ENCODE results near the gene TRIM62. TPM values are rescaled to one million over a fixed set of nuclear protein-coding genes. Genes with fewer than 3 reads are reported as not detected.

Gene TRIM62
- total and polyA plus RNA-seq, 10 donors: 2.5 to 16.1 (median 9.2) TPM

- no peaks in the 10 kb centered on the region for H3K9me3 ChIP-seq
- H3K27me3 ChIP-seq (replicated peaks in 1 of 7): no peaks in the 10 kb centered on the region
- no peak for DNase-seq
- H3K27ac ChIP-seq: no peak overlapping the region
- no peak overlapping the region for H3K4me3 ChIP-seq
- TF ChIP-seq POLR2A (IDR thresholded peaks at IDR 0.05) (no peak), POLR2AphosphoS5 (IDR thresholded peaks at IDR 0.05) (no peak), CTCF (IDR thresholded peaks at IDR 0.05 in 8 of 11, conservative IDR thresholded peaks at IDR 0.05 in 3 of 11) (no peak)
- 92 to 97% (median 95%) methylated on average over 6 of the region's 6 CpGs for WGBS, 5 donors
- H3K36me3 ChIP-seq: peaks cover 0 to 70% (median 2%) of the 10 kb centered on the region in 6 donors
- intact Hi-C loops (cut with DNase I; ENCODE audit: low total_unique reads): no loop called here
- peaks cover 0 to 15% (median 8%) of the 10 kb centered on the region in 6 donors for H3K4me1 ChIP-seq
Measured at GRCh38 chr1:33165809-33166208, 16.0 kb downstream of the TRIM62 start.

- no peak overlapping the region for H3K27ac ChIP-seq
- no peak overlapping the region for H3K4me3 ChIP-seq
- H3K4me1 ChIP-seq: peaks cover 0 to 12% (median 7%) of the 10 kb centered on the region in 6 donors
- H3K27me3 ChIP-seq (replicated peaks in 1 of 7): no peaks in the 10 kb centered on the region
- no peak for DNase-seq
- 88 to 92% (median 91%) methylated on average over 21 of the region's 21 CpGs for WGBS, 5 donors
- peaks cover 0 to 67% (median 2%) of the 10 kb centered on the region in 6 donors for H3K36me3 ChIP-seq
- no peaks in the 10 kb centered on the region for H3K9me3 ChIP-seq
- intact Hi-C loops (cut with DNase I; ENCODE audit: low total_unique reads): no loop called here
- TF ChIP-seq CTCF (IDR thresholded peaks at IDR 0.05 in 8 of 11, conservative IDR thresholded peaks at IDR 0.05 in 3 of 11) (no peak), POLR2AphosphoS5 (IDR thresholded peaks at IDR 0.05) (no peak), POLR2A (IDR thresholded peaks at IDR 0.05) (no peak)
Measured at GRCh38 chr1:33165209-33165608, 16.6 kb downstream of the TRIM62 start.

- DNase-seq: no peak
- H3K4me1 ChIP-seq: peaks cover 0 to 12% (median 7%) of the 10 kb centered on the region in 6 donors
- no peak overlapping the region for H3K4me3 ChIP-seq
- no peaks in the 10 kb centered on the region for H3K9me3 ChIP-seq
- TF ChIP-seq POLR2AphosphoS5 (IDR thresholded peaks at IDR 0.05): no peak
- no peak for TF ChIP-seq POLR2A (IDR thresholded peaks at IDR 0.05)
- no peak for TF ChIP-seq CTCF (IDR thresholded peaks at IDR 0.05 in 8 of 11, conservative IDR thresholded peaks at IDR 0.05 in 3 of 11)
- H3K27me3 ChIP-seq (replicated peaks in 1 of 7): no peaks in the 10 kb centered on the region
- 64 to 84% (median 82%) methylated on average over 9 to 14 of the region's 14 CpGs for WGBS, 5 donors
- H3K27ac ChIP-seq: no peak overlapping the region
- H3K36me3 ChIP-seq: peaks cover 0 to 73% (median 6%) of the 10 kb centered on the region in 6 donors
- intact Hi-C loops (cut with DNase I; ENCODE audit: low total_unique reads): no loop called here
Measured at GRCh38 chr1:33163621-33164519, 18.0 kb downstream of the TRIM62 start.

GRCh38 chr1:33162141-33162540 is 19.7 kb downstream of the TRIM62 start:
- TF ChIP-seq CTCF (IDR thresholded peaks at IDR 0.05 in 8 of 11, conservative IDR thresholded peaks at IDR 0.05 in 3 of 11) (no peak), POLR2A (IDR thresholded peaks at IDR 0.05) (no peak), POLR2AphosphoS5 (IDR thresholded peaks at IDR 0.05) (no peak)
- Histone ChIP-seq H3K36me3 (peaks cover 0 to 73% (median 14%) of the 10 kb centered on the region in 6 donors), H3K27me3 (replicated peaks in 1 of 7) (no peaks in the 10 kb centered on the region), H3K4me3 (no peak overlapping the region), H3K27ac (no peak overlapping the region), H3K4me1 (peaks cover 0 to 12% (median 7%) of the 10 kb centered on the region in 6 donors), H3K9me3 (no peaks in the 10 kb centered on the region)
- intact Hi-C loops (cut with DNase I; ENCODE audit: low total_unique reads): no loop called here
- DNase-seq: no peak
- 89 to 97% (median 91%) methylated on average over 2 of the region's 2 CpGs for WGBS, 5 donors
